Spleen (tissue), 7 donors: ENCODE results near the gene MAPKAP1.

Experiments
- POLR2A ChIP-seq, 3 donors: fragments of 450-650 bp; IDR thresholded peaks; one replicate each; pipeline ENCODE4 v1.5.1; 2017; ENCODE audit warnings: antibody characterized with exemption in 3 of 3, mild to moderate bottlenecking in 1 of 3
- POLR2AphosphoS5 ChIP-seq, 3 donors: sonication (generic); formaldehyde crosslinking; IDR thresholded peaks; one replicate each; pipeline ENCODE4 v1.5.1; 2017; ENCODE audit warnings: antibody characterized with exemption in 3 of 3
- TF ChIP-seq, protein P1 (sequence below), 11 experiments: fragments of 200-600 bp in 7 of 11; fragments of 450-650 bp in 4 of 11; sonication (generic) in 4 of 11; IDR thresholded peaks in 8 of 11; conservative IDR thresholded peaks in 3 of 11; 1 replicate in 7 of 11; 2 replicates in 4 of 11; pipeline versions ENCODE4 v1.4.0 to v1.8.0; 2016 to 2021; ENCODE audit warnings: antibody characterized with exemption in 11 of 11, inconsistent platforms in 4 of 11, mild to moderate bottlenecking in 1 of 11
- donor health status: DM: no; HTN: no; CAD: no; lungs with moderate emphysema.
- donor health status: DM: no; HTN: no; CAD: no.
- donor health status: DM: no; HTN: no; CAD: no.

DNA sequence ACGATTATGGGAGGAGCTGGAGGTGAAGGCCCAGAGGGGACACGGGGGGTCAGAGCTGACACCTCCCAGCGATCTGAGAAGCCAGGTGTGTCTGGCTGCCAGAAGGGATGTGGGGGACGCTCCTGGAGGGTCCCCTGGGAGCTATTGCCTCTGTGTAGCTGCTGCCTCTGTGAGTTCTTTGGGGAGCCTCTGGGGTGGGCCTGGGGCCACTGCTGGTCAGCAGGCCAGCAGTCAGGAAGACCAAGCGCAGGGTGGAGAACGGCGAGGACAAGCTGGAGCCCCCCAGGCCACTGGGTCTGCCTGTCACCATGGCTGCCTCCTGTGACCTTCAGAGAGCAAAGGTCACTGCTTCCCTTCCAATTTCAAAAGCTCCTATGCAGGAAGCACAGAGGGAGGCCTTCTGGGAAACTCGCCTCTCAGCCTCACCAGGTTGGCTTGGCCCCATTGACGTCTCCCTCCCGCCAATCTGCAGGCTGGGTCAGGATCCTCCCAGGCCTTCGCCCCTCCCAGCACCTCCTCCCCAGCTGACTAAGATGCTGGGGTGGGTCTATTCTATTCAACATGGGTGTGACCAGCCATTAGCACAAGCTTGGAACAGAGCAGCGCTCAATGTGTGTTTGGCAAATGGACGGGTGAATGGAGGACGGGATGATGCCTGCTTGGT is 319.0 kb downstream of the MAPKAP1 start:
- TF ChIP-seq POLR2A (IDR thresholded peaks at IDR 0.05) = no peak
- TF ChIP-seq, protein P1, sequence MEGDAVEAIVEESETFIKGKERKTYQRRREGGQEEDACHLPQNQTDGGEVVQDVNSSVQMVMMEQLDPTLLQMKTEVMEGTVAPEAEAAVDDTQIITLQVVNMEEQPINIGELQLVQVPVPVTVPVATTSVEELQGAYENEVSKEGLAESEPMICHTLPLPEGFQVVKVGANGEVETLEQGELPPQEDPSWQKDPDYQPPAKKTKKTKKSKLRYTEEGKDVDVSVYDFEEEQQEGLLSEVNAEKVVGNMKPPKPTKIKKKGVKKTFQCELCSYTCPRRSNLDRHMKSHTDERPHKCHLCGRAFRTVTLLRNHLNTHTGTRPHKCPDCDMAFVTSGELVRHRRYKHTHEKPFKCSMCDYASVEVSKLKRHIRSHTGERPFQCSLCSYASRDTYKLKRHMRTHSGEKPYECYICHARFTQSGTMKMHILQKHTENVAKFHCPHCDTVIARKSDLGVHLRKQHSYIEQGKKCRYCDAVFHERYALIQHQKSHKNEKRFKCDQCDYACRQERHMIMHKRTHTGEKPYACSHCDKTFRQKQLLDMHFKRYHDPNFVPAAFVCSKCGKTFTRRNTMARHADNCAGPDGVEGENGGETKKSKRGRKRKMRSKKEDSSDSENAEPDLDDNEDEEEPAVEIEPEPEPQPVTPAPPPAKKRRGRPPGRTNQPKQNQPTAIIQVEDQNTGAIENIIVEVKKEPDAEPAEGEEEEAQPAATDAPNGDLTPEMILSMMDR (IDR thresholded peaks at IDR 0.05 in 8 of 11, conservative IDR thresholded peaks at IDR 0.05 in 3 of 11) = no peak
- TF ChIP-seq POLR2AphosphoS5 (IDR thresholded peaks at IDR 0.05) = no peak
